SU-DHL-6 (cell line): ENCODE results near the gene UPK2.

Experiments
- H2AFZ ChIP-seq: fragments of 200-600 bp; sonication (generic); 2 replicates; pipeline ENCODE4 v1.6.1; 2014; ENCODE audit warnings: low read depth, mild to moderate bottlenecking, moderate library complexity, mixed read lengths, antibody characterized with exemption, low read length; ENCODE audit not compliant: severe bottlenecking
- H3F3A ChIP-seq: fragments of 200-600 bp; shearing (Covaris generic); 2 replicates; pipeline ENCODE4 v1.6.0; 2016; ENCODE audit warnings: antibody characterized with exemption, mild to moderate bottlenecking; ENCODE audit not compliant: insufficient read depth
- H3K27ac ChIP-seq: fragments of 200-600 bp; sonication (generic); 2 replicates; pipeline ENCODE4 v1.5.1; 2016; ENCODE audit warnings: low read depth, mild to moderate bottlenecking, low read length, moderate library complexity, mixed read lengths
- H3K27me3 ChIP-seq: fragments of 200-600 bp; sonication (generic), shearing (Covaris generic); 2 replicates; pipeline ENCODE4 v1.6.0; 2014; ENCODE audit warnings: mild to moderate bottlenecking, low read length
- H3K36me3 ChIP-seq: fragments of 200-600 bp; sonication (generic); 2 replicates; pipeline ENCODE4 v1.6.1; 2014; ENCODE audit warnings: mild to moderate bottlenecking, low read length, mixed read lengths
- H3K4me2 ChIP-seq: fragments of 300-600, 200-600 bp; shearing (Covaris generic), sonication (generic); 2 replicates; pipeline ENCODE4 v1.6.0; 2014; ENCODE audit warnings: low read length, low read depth, mild to moderate bottlenecking; ENCODE audit not compliant: poor library complexity, severe bottlenecking
- H3K4me3 ChIP-seq: fragments of 200-600 bp; sonication (generic); 2 replicates; pipeline ENCODE4 v1.5.1; 2014; ENCODE audit warnings: antibody characterized with exemption, low read length, mild to moderate bottlenecking, mixed read lengths; ENCODE audit not compliant: insufficient read depth, poor library complexity, severe bottlenecking
- H3K79me2 ChIP-seq: fragments of 200-600 bp; sonication (generic); 2 replicates; pipeline ENCODE4 v1.6.1; 2014; ENCODE audit warnings: mild to moderate bottlenecking, low read length, moderate library complexity; ENCODE audit not compliant: insufficient read depth
- H3K9ac ChIP-seq: fragments of 200-600 bp; sonication (generic); 2 replicates; pipeline ENCODE4 v1.7.0; 2014; ENCODE audit warnings: mild to moderate bottlenecking, low read length
- H3K9me2 ChIP-seq: fragments of 200-600 bp; sonication (generic); replicated peaks from 2 replicates; pipeline ENCODE4 v1.6.1; 2014; ENCODE audit warnings: low read length; ENCODE audit not compliant: insufficient read depth
- H3K9me3 ChIP-seq: fragments of 200-600 bp; sonication (generic); 2 replicates; pipeline ENCODE4 v1.6.1; 2014; ENCODE audit warnings: low read length, mixed read lengths; ENCODE audit not compliant: insufficient read depth
- H4K20me1 ChIP-seq: fragments of 200-600 bp; sonication (generic); 2 replicates; pipeline ENCODE4 v1.6.1; 2014; ENCODE audit warnings: low read depth, mild to moderate bottlenecking, antibody characterized with exemption, low read length, moderate library complexity, mixed read lengths
- EZH2phosphoT487 ChIP-seq: fragments of 200-600 bp; sonication (generic), shearing (Covaris generic); conservative IDR thresholded peaks from 2 replicates; pipeline ENCODE4 v1.6.1; 2018; ENCODE audit warnings: mild to moderate bottlenecking, antibody characterized with exemption, low read length, moderate library complexity, mixed read lengths
- TF ChIP-seq, protein P1 (sequence below): fragments of 200-600 bp; sonication (generic); IDR thresholded peaks from one replicate; pipeline ENCODE4 v1.5.1; 2017; ENCODE audit warnings: antibody characterized with exemption, mild to moderate bottlenecking, low read length, moderate library complexity; ENCODE audit not compliant: insufficient read depth, poor library complexity, severe bottlenecking

Gene UPK2

DNA sequence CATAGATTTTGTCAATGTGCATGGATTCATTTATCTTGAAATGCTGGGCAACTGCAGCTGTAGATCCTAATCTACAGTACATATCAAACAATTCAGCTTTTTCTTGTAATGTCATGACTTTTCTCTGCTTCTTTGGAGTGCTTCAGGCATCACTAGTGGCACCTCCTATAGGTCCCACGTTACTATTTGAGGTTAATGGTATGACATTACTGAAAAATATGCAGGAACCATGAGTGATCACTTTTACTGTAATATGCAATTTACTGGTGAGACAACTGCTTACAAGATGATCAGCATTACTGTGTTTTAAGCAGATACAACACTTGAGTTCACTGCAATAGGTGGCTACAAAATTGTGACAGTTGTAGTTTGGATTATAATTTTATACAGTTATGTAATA is 44.8 kb downstream of the UPK2 start:
- Histone ChIP-seq H3K9me3 (no peaks in the 10 kb centered on the region), H3K79me2 (peaks cover 43% of the 10 kb centered on the region), H3F3A (no peaks in the 10 kb centered on the region), H2AFZ (no peak overlapping the region), H3K4me3 (no peak overlapping the region), H4K20me1 (no peaks in the 10 kb centered on the region), H3K9ac (no peak overlapping the region), H3K4me2 (no peak overlapping the region), H3K27me3 (no peaks in the 10 kb centered on the region), H3K36me3 (0 out of 2 replicates have a peak, but pooled peaks cover 4% of the 10 kb centered on the region), H3K9me2 (no peaks in the 10 kb centered on the region), H3K27ac (no peak overlapping the region)
- TF ChIP-seq EZH2phosphoT487, result no peak
- TF ChIP-seq, protein P1, sequence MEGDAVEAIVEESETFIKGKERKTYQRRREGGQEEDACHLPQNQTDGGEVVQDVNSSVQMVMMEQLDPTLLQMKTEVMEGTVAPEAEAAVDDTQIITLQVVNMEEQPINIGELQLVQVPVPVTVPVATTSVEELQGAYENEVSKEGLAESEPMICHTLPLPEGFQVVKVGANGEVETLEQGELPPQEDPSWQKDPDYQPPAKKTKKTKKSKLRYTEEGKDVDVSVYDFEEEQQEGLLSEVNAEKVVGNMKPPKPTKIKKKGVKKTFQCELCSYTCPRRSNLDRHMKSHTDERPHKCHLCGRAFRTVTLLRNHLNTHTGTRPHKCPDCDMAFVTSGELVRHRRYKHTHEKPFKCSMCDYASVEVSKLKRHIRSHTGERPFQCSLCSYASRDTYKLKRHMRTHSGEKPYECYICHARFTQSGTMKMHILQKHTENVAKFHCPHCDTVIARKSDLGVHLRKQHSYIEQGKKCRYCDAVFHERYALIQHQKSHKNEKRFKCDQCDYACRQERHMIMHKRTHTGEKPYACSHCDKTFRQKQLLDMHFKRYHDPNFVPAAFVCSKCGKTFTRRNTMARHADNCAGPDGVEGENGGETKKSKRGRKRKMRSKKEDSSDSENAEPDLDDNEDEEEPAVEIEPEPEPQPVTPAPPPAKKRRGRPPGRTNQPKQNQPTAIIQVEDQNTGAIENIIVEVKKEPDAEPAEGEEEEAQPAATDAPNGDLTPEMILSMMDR, result no peak

DNA sequence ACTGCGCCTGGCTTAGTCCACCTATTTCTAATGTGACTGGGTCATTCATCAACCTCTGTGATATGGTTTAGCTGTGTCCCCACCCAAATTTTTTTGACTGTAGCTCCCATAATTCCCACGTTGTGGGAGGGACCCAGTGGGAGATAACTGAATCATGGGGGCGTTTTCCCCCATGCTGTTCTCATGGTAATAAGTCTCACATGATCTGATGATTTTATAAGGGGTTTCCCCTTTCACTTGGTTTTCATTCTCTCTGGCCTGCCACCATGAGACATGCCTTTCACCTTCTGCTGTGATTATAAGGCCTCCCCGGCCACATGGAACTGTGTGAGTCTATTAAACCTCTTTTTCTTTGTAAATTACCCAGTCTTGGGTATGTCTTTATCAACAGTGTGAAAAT is 50.6 kb downstream of the UPK2 start:
- H3K9me3 ChIP-seq, result no peaks in the 10 kb centered on the region
- H3K4me3 ChIP-seq, result no peak overlapping the region
- H3K36me3 ChIP-seq, result 0 out of 2 replicates have a peak, but pooled peaks cover 7% of the 10 kb centered on the region
- H3F3A ChIP-seq, result peaks cover 6% of the 10 kb centered on the region; the same call in 1 of the 2 replicates
- H3K9me2 ChIP-seq, result no peaks in the 10 kb centered on the region
- TF ChIP-seq EZH2phosphoT487, result no peak
- TF ChIP-seq, protein P1, result no peak
- no peaks in the 10 kb centered on the region for H3K27me3 ChIP-seq
- H3K27ac ChIP-seq, result no peak overlapping the region
- H3K79me2 ChIP-seq, result 0 out of 2 replicates have a peak, but pooled peaks cover 4% of the 10 kb centered on the region
- H2AFZ ChIP-seq, result no peak overlapping the region
- no peaks in the 10 kb centered on the region for H4K20me1 ChIP-seq
- H3K4me2 ChIP-seq, result no peak overlapping the region
- no peak overlapping the region for H3K9ac ChIP-seq
